Measurements from ENCODE around the gene CLDN10.

CLDN10 gene

GRCh38 chr13:95552539-95553441, at the start of gene CLDN10:
TSS of gene CLDN10 (plus strand) at chr13:95552720. CDS start at chr13:95552754, 34 bp downstream.
- Histone ChIP-seq H3K9me3 (ENCODE audit: severe bottlenecking) (no peaks in the 10 kb centered on the region), H3K27me3 (ENCODE audit: insufficient read depth, low read depth, severe bottlenecking) (no peaks in the 10 kb centered on the region), H3K4me3 (ENCODE audit: low read depth, low read length) (no peak within 1 kb of the TSS), H3K36me3 (no peaks in the 10 kb centered on the region), H3K27ac (no peak within 1 kb of the TSS)
- TF ChIP-seq CTCF (IDR thresholded peaks at IDR 0.05; ENCODE audit: low read depth, low read length), result no peak
- no peak for DNase-seq

GRCh38 chr13:95503662-95504061, 48.9 kb upstream of the CLDN10 start:
- Histone ChIP-seq H3K4me3 (ENCODE audit: low read depth, low read length) (no peak overlapping the region), H3K36me3 (no peaks in the 10 kb centered on the region), H3K9me3 (ENCODE audit: severe bottlenecking) (peaks cover 8% of the 10 kb centered on the region), H3K27ac (no peak overlapping the region), H3K27me3 (ENCODE audit: insufficient read depth, low read depth, severe bottlenecking) (no peaks in the 10 kb centered on the region)
- no peak for DNase-seq
- no peak for TF ChIP-seq CTCF (IDR thresholded peaks at IDR 0.05; ENCODE audit: low read depth, low read length)

GRCh38 chr13:95505265-95505664, 47.3 kb upstream of the CLDN10 start:
- no peak for DNase-seq
- no peak overlapping the region for H3K4me3 ChIP-seq (ENCODE audit: low read depth, low read length)
- no peaks in the 10 kb centered on the region for H3K27me3 ChIP-seq (ENCODE audit: insufficient read depth, low read depth, severe bottlenecking)
- H3K27ac ChIP-seq, result no peak overlapping the region
- H3K9me3 ChIP-seq (ENCODE audit: severe bottlenecking), result peaks cover 8% of the 10 kb centered on the region
- TF ChIP-seq CTCF (IDR thresholded peaks at IDR 0.05; ENCODE audit: low read depth, low read length), result no peak
- no peaks in the 10 kb centered on the region for H3K36me3 ChIP-seq

GRCh38 chr13:95505986-95506385, 46.5 kb upstream of the CLDN10 start:
- Histone ChIP-seq H3K27me3 (ENCODE audit: insufficient read depth, low read depth, severe bottlenecking) (no peaks in the 10 kb centered on the region), H3K27ac (no peak overlapping the region), H3K9me3 (ENCODE audit: severe bottlenecking) (peaks cover 8% of the 10 kb centered on the region), H3K36me3 (no peaks in the 10 kb centered on the region), H3K4me3 (ENCODE audit: low read depth, low read length) (no peak overlapping the region)
- no peak for DNase-seq
- no peak for TF ChIP-seq CTCF (IDR thresholded peaks at IDR 0.05; ENCODE audit: low read depth, low read length)

- TF ChIP-seq CTCF (IDR thresholded peaks at IDR 0.05; ENCODE audit: low read depth, low read length), result no peak
- Histone ChIP-seq H3K9me3 (ENCODE audit: severe bottlenecking) (no peaks in the 10 kb centered on the region), H3K27me3 (ENCODE audit: insufficient read depth, low read depth, severe bottlenecking) (no peaks in the 10 kb centered on the region), H3K36me3 (no peaks in the 10 kb centered on the region), H3K27ac (no peak overlapping the region), H3K4me3 (ENCODE audit: low read depth, low read length) (no peak overlapping the region)
- no peak for DNase-seq
These were observed 44.5 kb upstream of the CLDN10 start for GRCh38 chr13:95507991-95508390.

Measured in WERI-Rb-1 (cell line).